ENCODE data around the gene ACAD11.

The ACAD11 gene

DNA sequence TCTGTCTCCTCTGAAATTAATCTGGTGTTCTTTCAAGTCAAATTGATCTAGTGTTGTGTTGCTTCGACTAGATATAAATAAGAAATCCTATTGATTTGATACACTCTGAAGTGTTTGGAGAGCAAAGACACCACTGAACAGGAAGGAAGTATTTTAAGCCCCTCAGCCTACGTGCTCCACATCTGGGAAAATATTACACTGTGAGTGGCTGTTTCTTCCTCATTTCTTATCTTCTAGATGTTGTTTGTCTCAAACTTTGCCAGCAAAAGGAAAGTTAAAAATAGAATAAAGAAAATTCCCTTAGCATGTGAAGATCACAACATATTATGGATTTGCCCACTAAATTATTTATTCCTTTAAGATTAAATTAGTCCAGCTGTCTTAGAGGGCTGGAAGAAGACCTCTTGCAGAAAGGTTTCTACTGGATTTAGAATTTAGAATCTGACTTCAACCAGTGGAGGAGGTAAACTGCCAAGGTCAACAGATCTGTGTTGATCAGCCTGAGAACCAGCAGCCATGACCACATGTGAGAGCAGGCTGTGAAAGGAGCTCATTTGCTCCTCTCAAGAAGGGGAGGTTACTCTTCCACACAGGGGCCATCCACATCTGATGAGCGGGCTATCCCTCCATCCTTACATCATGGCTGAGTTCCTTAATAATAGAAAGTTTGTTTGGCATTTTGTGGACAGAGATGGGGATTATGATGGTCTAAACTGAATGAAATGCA, 108.9 kb downstream of the ACAD11 start:
- DNase-seq, result no peak

DNA sequence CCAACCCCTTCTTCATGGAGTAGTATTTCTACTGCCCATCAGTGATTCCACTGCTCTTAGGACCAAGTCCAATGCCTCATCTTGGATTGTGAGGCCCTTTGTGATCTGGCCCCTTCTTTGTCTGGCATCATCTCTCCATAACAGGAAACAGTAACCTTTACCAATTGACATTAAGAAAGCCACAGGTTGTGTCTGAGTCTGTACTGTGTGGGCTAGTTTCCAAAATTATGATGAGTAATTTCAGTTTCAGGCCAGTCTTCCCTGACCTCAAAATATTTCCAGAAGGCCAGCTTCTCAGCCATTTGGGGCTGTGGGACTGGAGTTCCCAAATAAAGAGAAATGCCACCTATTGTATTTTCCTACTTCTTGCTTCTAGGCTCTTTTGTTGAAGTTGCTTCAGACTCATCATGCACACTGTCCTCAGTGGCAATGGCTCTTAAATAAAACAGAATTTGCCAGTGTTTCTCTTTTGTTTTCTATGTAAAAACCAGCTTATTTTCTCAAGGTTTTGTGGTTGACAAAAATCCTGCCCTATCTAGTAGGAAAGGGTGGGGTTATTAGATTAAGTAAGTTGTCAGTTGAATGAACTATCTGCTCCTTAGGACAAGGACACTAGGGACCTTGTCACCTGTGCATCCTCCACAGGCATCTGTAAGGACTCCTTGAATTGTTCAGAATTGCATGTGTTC, 109.6 kb downstream of the ACAD11 start:
- DNase-seq, result peak; percentile 21

DNA sequence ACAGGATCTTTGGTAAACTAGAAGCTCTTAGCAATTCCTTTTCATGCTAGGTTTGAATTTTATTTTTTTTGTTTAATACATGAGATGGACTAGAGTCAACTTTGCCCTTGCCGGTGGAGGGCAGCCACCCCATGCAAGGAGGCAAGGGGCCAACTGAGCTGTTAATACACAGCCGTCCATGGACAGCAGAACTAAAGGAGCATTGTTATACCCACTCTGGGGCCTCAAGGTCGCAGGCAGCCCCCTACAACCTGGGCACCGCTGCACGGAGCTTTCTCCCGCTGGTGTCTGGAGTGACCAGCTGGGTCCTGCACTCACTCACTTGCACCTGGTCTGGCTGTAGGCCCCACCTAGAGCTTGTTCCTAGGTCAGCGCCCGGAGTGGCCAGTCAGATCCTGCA, 110.4 kb downstream of the ACAD11 start:
- no peak for DNase-seq

DNA sequence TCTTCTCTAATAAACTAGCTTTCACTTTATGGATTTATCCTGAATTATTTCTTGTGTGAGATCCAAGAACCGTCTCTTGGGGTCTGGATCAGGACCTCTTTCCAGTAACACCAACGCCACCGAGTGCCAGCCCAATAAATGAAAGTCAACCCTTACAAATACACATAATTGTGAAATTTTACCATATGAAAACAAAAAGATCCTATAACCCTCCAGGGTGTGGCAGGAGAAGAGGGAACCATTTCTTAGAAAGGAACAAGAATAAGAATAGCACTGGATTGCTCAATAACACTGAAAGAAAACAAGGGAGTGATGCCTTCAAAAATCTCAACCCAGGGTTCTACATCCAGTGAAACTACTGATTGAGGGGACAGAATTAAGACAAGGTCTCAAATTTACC, 114.1 kb downstream of the ACAD11 start:
- DNase-seq, result no peak

DNA sequence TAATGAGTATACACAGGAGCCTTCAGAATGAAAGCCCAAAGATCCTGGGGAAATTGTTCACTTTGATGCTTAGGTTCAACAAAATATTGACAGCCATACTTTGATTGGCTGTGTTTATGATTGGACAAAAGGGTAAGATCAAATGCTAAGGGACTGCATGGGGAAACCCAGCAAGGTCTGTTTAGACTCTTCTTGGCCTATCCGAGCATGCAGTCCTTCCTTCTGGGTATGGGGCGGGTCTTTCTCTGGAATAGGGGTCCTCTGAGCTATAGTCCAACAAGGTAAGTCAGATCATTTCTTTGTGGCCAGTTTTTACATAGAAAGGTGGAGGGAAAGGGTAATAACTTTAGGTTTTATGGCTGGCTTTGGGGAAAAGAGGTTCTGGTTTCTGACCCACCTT, 115.5 kb downstream of the ACAD11 start:
- DNase-seq, result no peak

GRCh38 chr3:132543011-132543739, 116.4 kb downstream of the ACAD11 start:
- peak; percentile 16 for DNase-seq

DNA sequence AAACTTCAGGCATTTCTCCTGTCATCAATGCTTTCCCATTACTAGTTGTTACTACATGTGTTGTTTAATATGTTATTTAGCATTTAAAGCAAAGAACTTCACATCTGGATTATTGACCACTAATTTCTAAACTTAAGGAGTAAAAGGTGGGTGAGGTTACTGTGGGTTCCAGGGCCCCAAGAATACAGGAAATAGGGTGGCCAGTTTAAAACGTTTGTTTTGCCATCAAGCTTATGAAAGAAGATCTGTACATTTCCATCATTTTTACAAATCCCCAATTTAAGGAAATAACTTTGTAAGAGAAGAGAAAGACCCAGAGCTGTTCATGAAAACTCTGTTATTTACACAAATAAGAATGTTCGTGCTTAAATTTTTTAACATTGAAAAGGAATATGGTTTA, 117.0 kb downstream of the ACAD11 start:
- DNase-seq, result no peak

DNA sequence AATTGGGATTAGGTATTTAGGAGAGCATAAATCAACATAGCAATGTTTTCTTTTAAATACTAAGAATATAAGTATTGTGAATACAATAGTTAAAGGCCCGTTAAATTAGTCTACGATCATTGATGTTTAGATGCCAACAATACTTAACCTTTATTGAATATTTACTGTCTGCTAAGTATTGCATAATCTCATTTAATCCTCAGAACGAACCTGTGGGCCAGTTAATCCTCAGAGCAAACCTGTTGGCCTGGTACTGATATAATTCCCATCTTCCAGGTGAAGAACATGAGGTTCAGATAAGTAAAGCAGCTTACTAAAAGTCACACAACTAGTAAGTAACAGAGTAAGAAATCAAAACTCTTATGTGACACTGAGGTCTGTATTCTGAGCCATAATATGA, 119.9 kb downstream of the ACAD11 start:
- DNase-seq, result no peak

DNA sequence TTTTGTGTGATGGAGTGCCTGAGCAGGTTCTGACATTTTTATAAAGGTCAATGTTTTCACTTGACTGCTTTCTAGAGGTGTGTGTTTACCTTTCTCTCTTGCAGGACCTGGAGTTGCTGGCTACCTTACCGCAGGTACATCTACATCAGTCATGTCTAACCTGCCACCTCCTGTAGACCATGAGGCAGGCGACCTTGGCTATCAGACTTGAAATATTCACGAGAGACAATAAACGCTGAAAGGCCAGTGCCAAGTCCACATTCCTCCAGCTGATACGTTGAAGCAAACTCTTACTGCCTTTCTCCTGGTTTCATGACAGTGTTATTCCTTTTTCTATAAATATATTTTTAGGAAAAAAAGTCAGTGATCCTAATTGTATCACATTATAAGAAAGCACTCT, 121.5 kb downstream of the ACAD11 start:
- no peak for DNase-seq

GRCh38 chr3:132537297-132537696, 122.3 kb downstream of the ACAD11 start:
- DNase-seq, result no peak

GRCh38 chr3:132536442-132537153, 123.0 kb downstream of the ACAD11 start:
- DNase-seq, result no peak

GRCh38 chr3:132535575-132536441, 123.8 kb downstream of the ACAD11 start:
- DNase-seq, result peak; percentile 58

DNA sequence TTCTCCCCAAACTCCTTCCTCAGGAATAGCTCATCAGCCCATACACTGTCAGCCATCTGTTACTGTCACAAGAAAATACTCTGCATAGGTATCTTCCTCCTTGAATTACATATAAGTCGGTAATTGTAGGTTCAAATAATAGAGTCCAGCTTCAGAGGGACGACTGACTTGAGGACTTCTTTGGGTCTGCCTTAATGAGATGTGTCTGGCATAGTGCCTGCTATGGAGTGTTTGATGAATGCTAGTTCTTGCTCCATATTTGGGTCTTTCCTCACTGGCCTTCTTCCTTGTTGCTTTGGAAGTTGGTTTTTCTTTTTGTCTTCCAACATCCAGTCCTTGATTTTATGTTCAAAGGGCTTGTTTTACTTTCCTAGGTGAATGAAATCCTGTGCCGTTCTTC, 129.0 kb downstream of the ACAD11 start:
- no peak for DNase-seq

GRCh38 chr3:132522353-132522752, 137.3 kb downstream of the ACAD11 start:
- no peak for DNase-seq

DNA sequence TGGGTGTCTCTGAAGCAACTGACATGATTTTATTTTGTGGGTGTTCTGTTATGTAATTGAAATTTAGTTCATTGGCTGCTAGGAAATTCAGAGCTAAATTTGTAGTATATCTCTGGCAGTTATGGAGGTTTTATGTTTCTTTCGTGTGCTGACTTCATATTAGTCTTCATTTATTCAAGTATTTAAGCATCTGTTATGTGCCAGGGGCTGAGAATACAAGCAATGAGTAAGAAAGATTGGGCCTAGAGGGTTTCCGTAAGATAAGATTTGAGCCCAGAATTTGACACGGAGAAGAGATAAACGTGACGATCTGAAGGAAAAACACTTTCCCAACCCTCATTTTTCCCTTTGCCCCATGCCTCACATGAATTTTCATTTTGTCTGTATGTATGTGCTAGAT, 137.7 kb downstream of the ACAD11 start:
- DNase-seq, result no peak

DNA sequence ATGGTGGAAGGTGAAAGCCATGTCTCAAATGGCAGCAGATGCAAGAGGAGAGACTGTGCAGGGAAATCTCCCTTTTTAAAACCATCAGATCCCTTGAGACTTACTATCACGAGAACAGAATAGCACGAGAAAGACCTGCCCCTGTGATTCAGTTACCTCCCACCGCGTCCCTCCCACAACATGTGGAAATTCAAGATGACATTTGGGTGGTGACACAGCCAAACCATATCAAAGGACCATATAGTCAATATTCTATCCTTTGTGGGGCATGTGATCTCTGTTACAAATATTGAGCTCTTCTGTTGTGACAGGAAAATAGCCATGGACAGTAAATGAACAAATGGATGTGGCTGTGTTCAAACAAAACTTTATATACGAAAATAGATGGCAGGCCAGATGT, 139.7 kb downstream of the ACAD11 start:
- DNase-seq, result no peak

- peak; percentile 8 for DNase-seq
Measured at GRCh38 chr3:132517311-132517710, 142.3 kb downstream of the ACAD11 start.

DNA sequence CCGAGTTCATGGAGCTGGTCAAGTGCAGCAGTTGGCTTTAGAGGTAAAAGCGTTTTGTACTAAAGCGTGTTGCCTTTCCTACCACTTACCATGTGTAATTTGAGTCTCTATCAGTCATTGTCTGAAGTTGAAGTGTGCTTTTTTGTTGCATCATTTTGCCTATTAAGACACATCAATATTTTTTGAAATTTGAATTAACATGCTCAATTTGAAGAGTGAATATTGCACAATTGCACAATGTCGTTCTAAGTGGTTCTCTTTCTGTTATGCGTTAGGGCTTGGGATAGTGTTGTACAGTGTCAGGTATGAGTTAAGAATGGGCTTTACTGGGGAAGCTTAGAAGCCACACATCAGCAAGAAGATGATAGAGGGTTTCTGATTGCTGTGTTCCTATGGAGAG, 146.6 kb downstream of the ACAD11 start:
- DNase-seq, result no peak

DNA sequence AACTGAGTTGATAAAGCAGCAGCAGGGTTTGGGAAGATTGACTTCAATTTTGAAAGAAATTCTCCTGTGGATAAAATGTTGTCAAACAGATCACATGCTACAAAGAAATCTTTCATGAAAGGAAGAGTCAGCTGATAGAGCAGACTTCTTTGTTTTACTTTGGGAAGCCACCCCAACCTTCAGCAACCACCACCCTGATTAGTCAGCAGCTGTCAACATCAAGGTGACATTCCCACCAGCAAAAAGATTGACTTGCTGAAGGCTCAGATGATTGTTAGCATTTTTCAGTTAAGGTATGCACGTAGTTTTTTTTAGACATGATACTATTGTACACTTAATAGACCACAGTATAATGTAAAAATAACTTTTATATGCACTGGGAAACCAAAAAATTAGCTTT, 150.1 kb downstream of the ACAD11 start:
- DNase-seq, result no peak

GRCh38 chr3:132509096-132509495, 150.5 kb downstream of the ACAD11 start:
- no peak for DNase-seq

Data from activated CD4-positive, alpha-beta T cell treated with anti-CD3 and anti-CD28 coated beads, Interleukin-2, amount 50 U/mL, for 16 hours (primary cell).